IPS DF 6.9 (cell line): ENCODE results near the gene TP53RK.
A peak's percentile ranks its signal among the peaks of the same experiment; 100 is the strongest.

ENCODE experiments used
- DNase-seq: peaks from one replicate; pipeline ENCODE4 v3.0.0-alpha.2; 2013; ENCODE audit warnings: low read depth, low spot score
- H3K27ac ChIP-seq: one replicate; pipeline ENCODE4 v1.5.1; 2013; ENCODE audit warnings: low read length, control low read depth
- H3K27me3 ChIP-seq: 2 replicates; pipeline ENCODE4 v1.6.1; 2013; ENCODE audit warnings: mild to moderate bottlenecking, low read length; ENCODE audit not compliant: control insufficient read depth, insufficient read depth
- H3K36me3 ChIP-seq: 2 replicates; pipeline ENCODE4 v1.6.1; 2013; ENCODE audit warnings: low read length; ENCODE audit not compliant: control insufficient read depth, insufficient read depth
- H3K4me1 ChIP-seq: 2 replicates; pipeline ENCODE4 v1.6.1; 2013; ENCODE audit warnings: low read length; ENCODE audit not compliant: control insufficient read depth, insufficient read depth
- H3K4me3 ChIP-seq: 2 replicates; pipeline ENCODE4 v1.5.1; 2013; ENCODE audit warnings: mild to moderate bottlenecking, low read length
- H3K9me3 ChIP-seq: 2 replicates; pipeline ENCODE4 v1.6.1; 2013; ENCODE audit warnings: low read length, inconsistent platforms; ENCODE audit not compliant: control insufficient read depth, insufficient read depth
- WGBS: extraction: QIAGEN DNeasy Blood & Tissue Kit; methylation state at CpG from one replicate; pipeline ENCODE4 v1.1.7; 2013; ENCODE audit warnings: mixed read lengths, missing lambda C conversion rate; ENCODE audit not compliant: insufficient read length, insufficient coverage; 5-methylcytosine and 5-hydroxymethylcytosine counted together

The TP53RK gene

GRCh38 chr20:46696791-46697279 is 7.6 kb upstream of the TP53RK start:
- H3K27ac ChIP-seq, result no peak overlapping the region
- DNase-seq, result no peak
- no CpG with 5 or more reads among the region's 3 CpGs for WGBS

GRCh38 chr20:46695892-46696291 is 6.6 kb upstream of the TP53RK start:
- no peaks in the 10 kb centered on the region for H3K36me3 ChIP-seq
- H3K27ac ChIP-seq, result no peak overlapping the region
- H3K27me3 ChIP-seq, result no peaks in the 10 kb centered on the region
- H3K4me3 ChIP-seq, result no peak overlapping the region
- no peaks in the 10 kb centered on the region for H3K4me1 ChIP-seq
- H3K9me3 ChIP-seq, result no peaks in the 10 kb centered on the region
- WGBS, result no CpG with 5 or more reads among the region's 3 CpGs
- DNase-seq, result no peak

More at GRCh38 chr20:46696791-46697279, 7.6 kb upstream of the TP53RK start:
- Histone ChIP-seq H3K36me3 (no peaks in the 10 kb centered on the region), H3K27me3 (no peaks in the 10 kb centered on the region), H3K4me1 (no peaks in the 10 kb centered on the region), H3K9me3 (no peaks in the 10 kb centered on the region), H3K4me3 (no peak overlapping the region)

- Histone ChIP-seq H3K4me1 (no peaks in the 10 kb centered on the region), H3K27ac (no peak overlapping the region), H3K27me3 (no peaks in the 10 kb centered on the region), H3K9me3 (no peaks in the 10 kb centered on the region), H3K36me3 (no peaks in the 10 kb centered on the region), H3K4me3 (no peak overlapping the region)
- DNase-seq, result no peak
- WGBS, result no CpG with 5 or more reads among the region's 2 CpGs
These were observed 5.2 kb upstream of the TP53RK start for GRCh38 chr20:46694484-46694883.

GRCh38 chr20:46691196-46691595 is 2.0 kb upstream of the TP53RK start:
- Histone ChIP-seq H3K27me3 (no peaks in the 10 kb centered on the region), H3K36me3 (peaks cover 5% of the 10 kb centered on the region; the same call in 1 of the 2 replicates), H3K4me1 (no peaks in the 10 kb centered on the region), H3K9me3 (no peaks in the 10 kb centered on the region), H3K4me3 (no peak overlapping the region), H3K27ac (no peak overlapping the region)
- WGBS, result no CpG with 5 or more reads among the region's 4 CpGs
- no peak for DNase-seq

GRCh38 chr20:46690219-46691106 is 1.2 kb upstream of the TP53RK start:
- Histone ChIP-seq H3K27me3 (no peaks in the 10 kb centered on the region), H3K4me1 (no peaks in the 10 kb centered on the region), H3K9me3 (no peaks in the 10 kb centered on the region), H3K27ac (no peak overlapping the region), H3K36me3 (peaks cover 5% of the 10 kb centered on the region; the same call in 1 of the 2 replicates), H3K4me3 (no peak overlapping the region)
- no peak for DNase-seq
- 100% methylated on average over 3 of the region's 13 CpGs for WGBS

- Histone ChIP-seq H3K36me3 (peaks cover 5% of the 10 kb centered on the region; the same call in 1 of the 2 replicates), H3K9me3 (no peaks in the 10 kb centered on the region), H3K27me3 (no peaks in the 10 kb centered on the region), H3K4me1 (no peaks in the 10 kb centered on the region), H3K27ac (no peak overlapping the region), H3K4me3 (peak overlapping the region; percentile 18; the same call in 1 of the 2 replicates)
- no CpG with 5 or more reads among the region's 12 CpGs for WGBS
- DNase-seq, result no peak
These were observed 476 bp upstream of the TP53RK start for GRCh38 chr20:46689754-46690085.

GRCh38 chr20:46688151-46689081 is 828 bp downstream of the TP53RK start:
- H3K4me1 ChIP-seq, result 0 out of 2 replicates have a peak, but pooled peaks cover 2% of the 10 kb centered on the region
- H3K27me3 ChIP-seq, result no peaks in the 10 kb centered on the region
- peaks cover 5% of the 10 kb centered on the region; the same call in 1 of the 2 replicates for H3K36me3 ChIP-seq
- H3K9me3 ChIP-seq, result no peaks in the 10 kb centered on the region
- H3K4me3 ChIP-seq, result peak overlapping the region; percentile 100
- no peak overlapping the region for H3K27ac ChIP-seq
- DNase-seq, result no peak
- no CpG with 5 or more reads among the region's 20 CpGs for WGBS

- Histone ChIP-seq H3K4me1 (peaks cover 3% of the 10 kb centered on the region; the same call in 1 of the 2 replicates), H3K9me3 (no peaks in the 10 kb centered on the region), H3K4me3 (peak overlapping the region; percentile 65; the same call in 1 of the 2 replicates), H3K27ac (no peak overlapping the region), H3K27me3 (no peaks in the 10 kb centered on the region), H3K36me3 (peaks cover 8% of the 10 kb centered on the region; the same call in 1 of the 2 replicates)
- no peak for DNase-seq
- no CpG with 5 or more reads among the region's 23 CpGs for WGBS
These were observed 5.1 kb downstream of the TP53RK start for GRCh38 chr20:46683939-46684750.

GRCh38 chr20:46683668-46683938 is 5.6 kb downstream of the TP53RK start:
- Histone ChIP-seq H3K4me1 (peaks cover 3% of the 10 kb centered on the region; the same call in 1 of the 2 replicates), H3K9me3 (no peaks in the 10 kb centered on the region), H3K4me3 (peak overlapping the region; percentile 65; the same call in 1 of the 2 replicates), H3K36me3 (peaks cover 8% of the 10 kb centered on the region; the same call in 1 of the 2 replicates), H3K27me3 (no peaks in the 10 kb centered on the region), H3K27ac (no peak overlapping the region)
- whole genome bisulfite sequencing, result no CpG with 5 or more reads among the region's 8 CpGs
- no peak for DNase-seq
